Coronary artery (tissue), 2 donors: ENCODE results near the gene CYP27A1.
"Not testable (repeated sequence)": the region's sequence is repeated elsewhere in the genome, so short reads cannot be mapped to it uniquely, and the experiment has no call there.

Source experiments
- DNase-seq: peaks from one replicate; pipeline ENCODE4 v3.0.0-alpha.2; 2017; ENCODE audit warnings: low spot score
- H3K27ac ChIP-seq, 2 donors: fragments of 200-600 bp; sonication (generic); one replicate each; pipeline ENCODE4 v1.5.1; 2016 to 2019
- H3K4me3 ChIP-seq: fragments of 200-600 bp; sonication (generic); 2 replicates; pipeline ENCODE4 v1.5.1; 2016; ENCODE audit warnings: mild to moderate bottlenecking, moderate library complexity
- TF ChIP-seq, protein P1 (sequence below): fragments of 200-600 bp; sonication (generic); IDR thresholded peaks from one replicate; pipeline ENCODE4 v1.5.1; 2019; ENCODE audit warnings: antibody characterized with exemption

CYP27A1 gene

DNA sequence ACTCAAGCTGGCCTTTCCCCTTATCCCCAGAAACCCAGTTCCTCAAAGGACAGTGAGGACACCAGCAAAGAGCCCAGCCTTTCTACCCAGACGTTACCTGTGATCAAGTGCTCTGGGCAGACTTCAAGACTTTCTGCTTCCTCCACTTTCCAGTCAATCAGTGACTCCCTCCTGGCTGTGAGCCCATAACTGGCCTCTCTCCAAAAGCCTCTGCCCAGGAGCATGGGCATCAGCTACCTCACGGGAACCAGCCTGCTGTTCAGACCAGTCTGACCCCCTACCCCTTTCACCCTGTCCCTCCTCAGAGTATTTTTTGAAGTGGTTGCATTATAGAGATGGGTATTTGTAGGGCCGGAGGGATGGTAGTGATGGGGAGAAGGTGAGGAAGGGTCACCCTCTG, 27.7 kb upstream of the CYP27A1 start:
- DNase-seq = no peak
- H3K4me3 ChIP-seq = no peak overlapping the region
- TF ChIP-seq, protein P1, sequence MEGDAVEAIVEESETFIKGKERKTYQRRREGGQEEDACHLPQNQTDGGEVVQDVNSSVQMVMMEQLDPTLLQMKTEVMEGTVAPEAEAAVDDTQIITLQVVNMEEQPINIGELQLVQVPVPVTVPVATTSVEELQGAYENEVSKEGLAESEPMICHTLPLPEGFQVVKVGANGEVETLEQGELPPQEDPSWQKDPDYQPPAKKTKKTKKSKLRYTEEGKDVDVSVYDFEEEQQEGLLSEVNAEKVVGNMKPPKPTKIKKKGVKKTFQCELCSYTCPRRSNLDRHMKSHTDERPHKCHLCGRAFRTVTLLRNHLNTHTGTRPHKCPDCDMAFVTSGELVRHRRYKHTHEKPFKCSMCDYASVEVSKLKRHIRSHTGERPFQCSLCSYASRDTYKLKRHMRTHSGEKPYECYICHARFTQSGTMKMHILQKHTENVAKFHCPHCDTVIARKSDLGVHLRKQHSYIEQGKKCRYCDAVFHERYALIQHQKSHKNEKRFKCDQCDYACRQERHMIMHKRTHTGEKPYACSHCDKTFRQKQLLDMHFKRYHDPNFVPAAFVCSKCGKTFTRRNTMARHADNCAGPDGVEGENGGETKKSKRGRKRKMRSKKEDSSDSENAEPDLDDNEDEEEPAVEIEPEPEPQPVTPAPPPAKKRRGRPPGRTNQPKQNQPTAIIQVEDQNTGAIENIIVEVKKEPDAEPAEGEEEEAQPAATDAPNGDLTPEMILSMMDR = no peak
- H3K27ac ChIP-seq = no peak overlapping the region

DNA sequence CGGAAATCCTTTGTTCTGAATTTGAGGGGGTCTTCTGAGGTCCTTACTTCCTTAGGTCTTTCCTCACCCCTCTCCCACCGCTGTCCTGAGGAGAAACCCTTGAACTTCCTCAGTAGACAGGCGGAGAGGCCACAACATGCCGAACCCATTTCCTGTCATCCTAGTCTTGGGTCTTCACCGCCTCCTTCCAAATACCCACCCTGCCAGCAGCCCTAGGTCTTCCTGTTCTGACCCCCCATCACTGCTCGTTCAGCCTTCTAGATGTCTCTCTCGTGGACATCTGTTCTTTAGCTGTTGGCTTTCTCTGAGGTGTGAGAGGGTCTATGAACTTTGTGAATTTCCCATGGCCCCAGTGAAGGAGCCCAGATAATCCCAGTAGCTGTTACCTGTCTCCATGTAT, 27.2 kb upstream of the CYP27A1 start:
- Histone ChIP-seq H3K4me3 (no peak overlapping the region), H3K27ac (no peak overlapping the region)
- TF ChIP-seq, protein P1 = no peak
- DNase-seq = no peak

DNA sequence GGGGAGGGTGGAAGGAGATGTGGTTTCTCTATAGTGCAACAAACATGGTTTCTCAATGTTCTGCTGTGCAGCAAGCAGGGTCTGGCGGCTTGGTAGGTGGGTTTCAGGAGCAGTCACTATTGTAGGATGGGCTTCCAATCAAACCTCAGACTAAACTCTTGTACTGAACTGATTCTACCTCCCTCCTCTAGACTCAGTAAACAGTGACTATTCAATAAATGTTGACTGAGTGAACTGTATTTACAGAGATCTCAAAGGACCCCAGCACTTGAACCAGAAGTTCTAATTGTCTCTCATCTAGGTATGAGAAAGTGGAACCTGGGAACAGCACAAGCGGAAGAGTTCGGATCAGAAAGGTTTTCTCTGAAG, 26.8 kb upstream of the CYP27A1 start:
- no peak for DNase-seq
- Histone ChIP-seq H3K27ac (no peak overlapping the region), H3K4me3 (no peak overlapping the region)
- TF ChIP-seq, protein P1 = no peak

DNA sequence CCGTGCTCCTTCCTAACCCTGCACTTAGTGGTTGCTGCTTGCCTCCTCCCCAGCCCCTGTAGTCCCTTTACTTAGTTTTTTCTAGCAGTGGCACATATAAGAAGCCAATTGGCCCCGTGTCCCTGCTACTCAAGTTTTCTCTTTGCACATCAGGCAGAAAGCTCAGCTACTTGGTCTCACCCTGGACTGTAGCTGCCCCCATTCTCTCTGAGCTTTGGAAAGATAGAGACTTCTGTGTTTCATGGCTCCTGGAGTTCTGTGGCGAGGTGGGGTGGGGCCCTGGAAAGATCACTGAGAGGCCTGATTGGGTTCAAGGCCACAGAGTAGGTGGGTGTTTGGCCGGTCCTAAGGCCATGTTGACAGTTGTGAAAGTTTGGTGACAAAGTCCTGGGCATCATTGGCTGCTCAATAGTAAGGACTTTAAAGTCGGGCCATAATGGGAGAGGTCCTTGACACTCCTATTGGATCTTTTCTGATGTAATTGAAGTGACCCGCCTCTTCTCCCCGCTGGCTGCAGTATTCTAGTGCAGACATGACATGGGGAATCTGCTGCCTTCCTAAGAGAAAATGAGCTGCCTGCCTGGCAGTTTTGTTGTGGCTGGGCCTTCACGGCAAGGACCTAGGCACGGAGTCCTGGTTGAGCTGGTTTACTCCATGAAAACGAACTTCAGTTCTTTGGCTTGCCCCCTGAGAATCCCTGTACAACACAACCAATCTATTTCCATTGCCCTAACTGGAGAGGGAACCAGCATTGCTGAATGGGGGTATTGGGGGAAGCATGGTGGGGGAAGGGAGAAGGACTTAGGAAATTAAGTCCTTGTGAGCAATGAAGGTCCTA, 26.2 kb upstream of the CYP27A1 start:
- Histone ChIP-seq H3K4me3 (no peak overlapping the region), H3K27ac (peak overlapping the region in 1 of 2 donors; percentile 63)
- DNase-seq = no peak
- TF ChIP-seq, protein P1 = no peak

DNA sequence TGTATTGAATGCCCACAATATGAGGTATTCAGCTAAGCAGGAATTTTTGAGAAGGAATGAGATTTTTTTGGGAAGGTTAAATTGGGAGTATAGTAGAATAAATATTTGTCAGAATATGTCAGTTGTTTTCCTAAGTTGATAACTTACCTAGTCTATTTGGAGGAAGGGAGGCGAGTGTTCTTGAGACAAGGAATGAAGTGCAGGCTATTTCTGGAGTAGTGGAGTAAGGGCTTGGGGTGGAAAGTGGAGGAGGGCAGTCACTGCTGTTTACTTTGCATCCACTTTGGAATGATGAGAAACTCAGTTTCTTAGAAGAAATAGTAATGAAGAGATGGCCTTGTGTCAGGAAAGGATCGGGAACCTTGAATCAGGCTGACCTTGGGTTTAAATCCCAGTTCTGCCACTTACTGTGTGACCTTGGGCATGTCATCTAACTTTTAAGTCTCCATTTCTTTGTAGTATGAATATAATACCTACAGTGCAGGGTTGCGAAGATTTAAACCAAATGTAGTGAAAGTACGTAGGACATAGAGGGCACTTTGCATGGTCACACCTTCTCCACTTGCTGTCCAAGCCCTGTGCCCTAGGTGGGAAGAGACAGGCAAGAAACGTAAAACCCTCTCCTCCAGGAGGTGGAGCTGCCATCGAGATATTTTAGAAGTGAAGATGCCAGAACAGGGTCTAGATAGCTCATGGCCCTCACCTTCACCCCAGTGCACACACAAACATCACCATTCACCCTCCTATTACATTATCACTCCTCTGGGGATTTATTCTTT, 25.2 kb upstream of the CYP27A1 start:
- H3K4me3 ChIP-seq = no peak overlapping the region
- no peak for DNase-seq
- TF ChIP-seq, protein P1 = no peak
- peak overlapping the region; percentile 23 to 63 for H3K27ac ChIP-seq

DNA sequence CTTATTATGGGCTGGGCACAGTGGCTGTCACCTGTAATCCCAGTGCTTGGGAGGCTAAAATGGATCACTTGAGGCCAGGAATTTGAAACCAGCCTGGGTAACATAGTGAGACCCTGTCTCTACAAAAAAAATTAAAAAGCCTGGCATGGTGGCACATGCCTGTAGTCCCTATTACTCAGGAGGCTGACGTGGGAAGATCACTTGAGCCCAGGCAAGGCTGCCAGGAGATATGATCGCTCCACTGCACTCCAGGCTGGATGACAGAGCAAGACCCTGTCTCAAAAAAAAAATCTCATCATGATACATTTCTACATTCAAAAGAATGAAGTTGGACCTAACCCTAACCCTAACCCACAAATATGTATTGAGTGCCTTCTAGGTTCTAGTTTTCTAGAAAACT, 20.2 kb upstream of the CYP27A1 start:
- DNase-seq = no peak
- TF ChIP-seq, protein P1 = no peak
- no peak overlapping the region for H3K27ac ChIP-seq
- no peak overlapping the region for H3K4me3 ChIP-seq

DNA sequence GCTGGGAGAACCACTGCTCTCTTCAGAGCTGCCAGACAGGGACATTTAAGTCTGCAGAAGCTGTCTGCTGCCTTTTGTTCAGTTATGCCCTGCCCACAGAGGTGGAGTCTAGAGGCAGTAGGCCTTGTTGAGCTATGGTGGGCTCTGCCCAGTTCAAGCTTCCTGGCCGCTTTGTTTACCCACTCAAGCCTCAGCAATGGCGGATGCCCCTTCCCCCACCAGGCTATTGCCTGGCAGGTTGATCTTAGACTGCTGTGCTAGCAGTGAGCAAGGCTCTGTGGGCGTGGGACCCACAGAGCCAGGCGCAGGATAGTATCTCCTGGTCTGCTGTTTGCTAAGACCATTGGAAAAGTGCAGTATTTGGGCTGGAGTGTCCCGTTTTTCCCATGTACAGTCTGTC, 9.2 kb upstream of the CYP27A1 start:
- not testable (repeated sequence) for H3K4me3 ChIP-seq, H3K27ac ChIP-seq, DNase-seq
